Measurements from ENCODE around the gene ZNF628. TPM values are rescaled to one million over a fixed set of nuclear protein-coding genes. Genes with fewer than 3 reads are reported as not detected.

The ZNF628 gene
- total RNA-seq, 4 donors from 2014 or later = 5.4 to 17.9 (median 12.2) TPM

- no peak overlapping the region for H3K4me3 ChIP-seq (ENCODE audit: low read depth, poor library complexity, severe bottlenecking)
- DNase-seq (ENCODE audit: low spot score in 2 of 2) = no peak
- intact Hi-C loops (cut with DNase I; ENCODE audit: low total_unique reads) = no loop called here
- TF ChIP-seq, protein P1, sequence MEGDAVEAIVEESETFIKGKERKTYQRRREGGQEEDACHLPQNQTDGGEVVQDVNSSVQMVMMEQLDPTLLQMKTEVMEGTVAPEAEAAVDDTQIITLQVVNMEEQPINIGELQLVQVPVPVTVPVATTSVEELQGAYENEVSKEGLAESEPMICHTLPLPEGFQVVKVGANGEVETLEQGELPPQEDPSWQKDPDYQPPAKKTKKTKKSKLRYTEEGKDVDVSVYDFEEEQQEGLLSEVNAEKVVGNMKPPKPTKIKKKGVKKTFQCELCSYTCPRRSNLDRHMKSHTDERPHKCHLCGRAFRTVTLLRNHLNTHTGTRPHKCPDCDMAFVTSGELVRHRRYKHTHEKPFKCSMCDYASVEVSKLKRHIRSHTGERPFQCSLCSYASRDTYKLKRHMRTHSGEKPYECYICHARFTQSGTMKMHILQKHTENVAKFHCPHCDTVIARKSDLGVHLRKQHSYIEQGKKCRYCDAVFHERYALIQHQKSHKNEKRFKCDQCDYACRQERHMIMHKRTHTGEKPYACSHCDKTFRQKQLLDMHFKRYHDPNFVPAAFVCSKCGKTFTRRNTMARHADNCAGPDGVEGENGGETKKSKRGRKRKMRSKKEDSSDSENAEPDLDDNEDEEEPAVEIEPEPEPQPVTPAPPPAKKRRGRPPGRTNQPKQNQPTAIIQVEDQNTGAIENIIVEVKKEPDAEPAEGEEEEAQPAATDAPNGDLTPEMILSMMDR (IDR thresholded peaks at IDR 0.05) = no peak
- TF ChIP-seq POLR2A (IDR thresholded peaks at IDR 0.05) = no peak
- WGBS, 2 donors = 70 to 80% methylated on average over 22 to 48 of the region's 53 CpGs
These were observed 9.9 kb downstream of the ZNF628 start for GRCh38 chr19:55486043-55486970.

DNA sequence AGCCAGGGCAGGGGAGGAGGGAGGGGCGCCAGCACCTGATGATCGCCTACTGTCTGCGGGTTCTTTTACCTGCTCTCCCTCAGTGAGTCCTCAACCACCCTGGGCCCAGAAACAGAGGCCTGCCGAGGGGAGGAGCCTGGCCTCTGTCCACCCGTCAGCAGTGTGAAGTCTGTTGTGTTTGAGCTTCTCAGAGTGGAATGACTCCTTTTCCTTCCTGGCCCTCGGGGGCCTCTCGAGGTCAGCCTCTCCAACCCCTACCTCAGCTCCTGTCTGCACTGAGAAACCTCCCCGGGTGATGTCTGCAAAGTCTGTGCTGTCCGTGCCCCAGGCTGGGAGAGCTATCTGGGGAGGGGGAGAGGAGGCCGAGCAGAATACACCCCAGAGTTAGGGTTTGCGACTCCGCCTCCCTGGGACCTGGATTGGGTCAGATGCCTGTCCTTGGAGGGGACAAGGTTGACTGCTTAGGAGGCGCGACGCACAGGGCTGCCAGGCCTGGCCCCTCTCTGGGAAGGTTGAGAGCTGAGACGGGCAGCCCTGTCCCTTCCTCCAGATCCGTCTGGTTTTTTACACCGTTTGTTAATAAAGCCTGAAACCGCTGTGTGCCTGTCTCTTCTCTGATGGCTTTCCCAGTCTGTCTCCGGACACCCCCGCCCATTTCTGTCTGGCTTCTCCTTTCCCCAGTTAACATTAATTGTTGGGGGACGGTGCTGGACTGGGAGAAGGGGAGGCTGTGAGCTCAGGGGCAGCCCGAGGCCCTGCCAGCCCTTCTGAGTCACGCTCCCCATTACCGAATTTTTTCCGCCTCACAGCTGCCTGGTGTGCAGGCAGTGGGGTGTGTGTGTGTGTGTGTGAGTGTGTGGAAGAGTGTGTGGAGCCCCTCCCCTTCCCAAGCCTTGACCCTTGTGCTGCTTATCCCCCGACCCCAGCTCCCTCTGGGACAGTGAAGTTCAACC, 10.8 kb downstream of the ZNF628 start:
- no peak overlapping the region for H3K4me3 ChIP-seq (ENCODE audit: low read depth, poor library complexity, severe bottlenecking)
- intact Hi-C loops (cut with DNase I; ENCODE audit: low total_unique reads) = no loop called here
- TF ChIP-seq, protein P1 (IDR thresholded peaks at IDR 0.05) = no peak
- no peak for TF ChIP-seq POLR2A (IDR thresholded peaks at IDR 0.05)
- no peak for DNase-seq (ENCODE audit: low spot score in 2 of 2)
- 13 to 34% methylated on average over 23 to 24 of the region's 27 CpGs for WGBS, 2 donors

DNA sequence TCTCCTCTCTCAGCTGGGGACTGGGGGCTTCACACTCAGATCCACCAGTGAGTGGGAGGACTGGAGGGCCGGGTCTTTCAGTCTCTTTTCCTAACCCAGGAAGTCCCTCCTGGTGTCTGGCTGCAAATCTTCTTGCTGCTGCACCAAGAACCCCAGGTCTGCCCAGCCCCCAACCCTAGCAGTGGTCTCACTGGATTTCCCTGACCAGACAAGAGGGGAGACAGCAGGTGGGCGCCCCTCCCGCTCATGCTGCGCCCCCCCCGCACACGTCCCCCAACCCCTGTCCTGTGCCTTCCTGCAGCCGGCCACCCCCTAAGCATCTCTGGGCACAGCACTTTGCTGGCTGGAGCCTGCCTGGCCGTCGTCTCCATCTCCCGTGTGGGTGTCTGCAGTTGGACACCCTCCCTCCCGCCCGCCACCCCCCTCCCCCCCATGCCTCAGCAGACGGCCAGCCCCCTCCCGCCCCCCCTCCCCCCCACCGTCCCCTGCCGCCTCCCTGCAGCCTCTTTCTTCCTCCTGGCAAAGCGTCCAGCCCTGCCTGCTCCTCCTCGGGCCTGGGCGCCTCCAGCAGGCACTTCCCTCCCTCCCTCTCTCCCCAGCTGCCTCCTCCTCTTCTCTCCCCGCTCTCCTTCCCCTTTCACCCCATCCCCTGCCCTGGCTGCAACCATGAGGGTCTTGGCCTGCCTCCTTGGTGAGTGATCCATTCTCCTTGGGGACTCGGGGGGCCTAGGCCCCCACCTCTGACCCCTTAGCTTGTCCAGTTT, 11.7 kb downstream of the ZNF628 start, which contains the start of gene SSC5D:
Gene SSC5D, plus strand, starts transcription at position 513 of the 764 bp plus-strand sequence. Its CDS starts 154 bp downstream, at position 667.
- TF ChIP-seq, protein P1 (IDR thresholded peaks at IDR 0.05) = no peak
- TF ChIP-seq POLR2A (IDR thresholded peaks at IDR 0.05) = no peak
- no peak for DNase-seq (ENCODE audit: low spot score in 2 of 2)
- intact Hi-C loops (cut with DNase I; ENCODE audit: low total_unique reads) = no loop called here
- no peak within 1 kb of the TSS for H3K4me3 ChIP-seq (ENCODE audit: low read depth, poor library complexity, severe bottlenecking)
- 15% methylated on average over 14 to 15 of the region's 21 CpGs for WGBS, 2 donors

DNA sequence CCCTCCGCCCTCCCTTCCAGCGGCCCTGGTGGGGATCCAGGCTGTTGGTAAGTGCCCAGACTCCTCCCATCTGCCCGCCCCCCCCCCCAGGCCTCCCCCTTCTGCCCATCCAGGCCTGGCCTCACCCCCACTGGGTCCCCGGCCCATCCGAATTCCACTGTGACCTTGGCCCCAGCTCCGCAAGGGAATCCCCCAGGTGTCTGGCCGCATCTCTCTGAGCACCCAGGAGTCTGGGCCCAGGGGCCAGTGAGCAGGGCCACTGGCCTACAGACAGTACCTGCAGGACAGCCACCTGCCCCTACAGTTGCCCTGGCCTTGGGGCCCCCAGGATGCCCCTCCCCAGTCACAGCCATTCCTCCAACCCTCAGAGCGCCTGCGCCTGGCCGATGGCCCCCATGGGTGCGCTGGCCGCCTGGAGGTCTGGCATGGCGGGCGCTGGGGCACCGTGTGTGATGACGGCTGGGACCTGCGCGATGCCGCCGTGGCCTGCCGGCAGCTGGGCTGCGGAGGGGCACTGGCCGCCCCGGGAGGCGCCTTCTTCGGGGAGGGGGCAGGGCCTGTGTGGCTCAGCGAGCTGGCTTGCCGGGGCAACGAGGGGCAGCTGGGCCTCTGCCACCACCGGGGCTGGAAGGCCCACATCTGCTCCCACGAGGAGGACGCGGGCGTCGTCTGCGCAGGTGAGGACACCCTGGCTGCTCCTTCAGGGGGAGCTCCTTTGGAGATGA, 12.7 kb downstream of the ZNF628 start:
- no peak for DNase-seq (ENCODE audit: low spot score in 2 of 2)
- no peak overlapping the region for H3K4me3 ChIP-seq (ENCODE audit: low read depth, poor library complexity, severe bottlenecking)
- TF ChIP-seq, protein P1 (IDR thresholded peaks at IDR 0.05) = no peak
- TF ChIP-seq POLR2A (IDR thresholded peaks at IDR 0.05) = no peak
- 46 to 61% methylated on average over 4 to 32 of the region's 36 CpGs for WGBS, 2 donors
- intact Hi-C loops (cut with DNase I; ENCODE audit: low total_unique reads) = no loop called here
